IPS-NIHi11 (cell line): Measurements from ENCODE around the gene BCL2.
"Not testable (repeated sequence)": the region's sequence is repeated elsewhere in the genome, so short reads cannot be mapped to it uniquely, and the experiment has no call there.

Source experiments
- DNase-seq: peaks from one replicate; pipeline ENCODE4 v3.0.0; 2012; ENCODE audit warnings: mixed read lengths, low spot score

BCL2 gene

DNA sequence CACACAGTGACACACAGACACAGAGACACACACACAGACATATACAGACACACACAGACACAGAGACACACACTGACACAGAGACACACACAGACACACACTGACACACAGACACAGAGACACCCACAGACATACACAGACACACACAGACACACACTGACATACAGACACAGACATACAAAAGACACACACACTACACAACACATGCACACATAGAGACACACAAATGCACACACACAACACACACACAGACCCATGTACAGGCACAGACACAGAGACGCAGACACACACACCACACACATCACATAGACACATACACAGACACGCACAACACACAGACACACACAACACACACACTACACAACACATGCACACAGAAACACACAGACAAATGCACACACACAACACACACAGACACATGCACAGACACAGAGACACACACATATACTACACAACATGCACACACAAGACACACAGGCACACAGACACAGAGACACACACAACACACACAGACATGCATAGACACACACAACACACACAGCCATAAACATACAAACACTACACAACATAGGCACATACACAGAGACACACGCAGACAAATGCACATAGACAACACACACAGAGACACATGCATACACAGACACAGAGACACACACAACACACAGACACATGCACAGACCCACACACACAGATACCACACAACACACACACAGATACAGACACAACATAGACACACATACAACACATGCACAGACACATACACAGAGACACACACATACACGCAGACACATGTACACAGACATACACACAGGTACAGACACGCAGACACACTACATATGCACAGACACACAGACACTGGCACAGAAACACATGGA lies 120.5 kb downstream of the BCL2 start:
- no peak for DNase-seq

DNA sequence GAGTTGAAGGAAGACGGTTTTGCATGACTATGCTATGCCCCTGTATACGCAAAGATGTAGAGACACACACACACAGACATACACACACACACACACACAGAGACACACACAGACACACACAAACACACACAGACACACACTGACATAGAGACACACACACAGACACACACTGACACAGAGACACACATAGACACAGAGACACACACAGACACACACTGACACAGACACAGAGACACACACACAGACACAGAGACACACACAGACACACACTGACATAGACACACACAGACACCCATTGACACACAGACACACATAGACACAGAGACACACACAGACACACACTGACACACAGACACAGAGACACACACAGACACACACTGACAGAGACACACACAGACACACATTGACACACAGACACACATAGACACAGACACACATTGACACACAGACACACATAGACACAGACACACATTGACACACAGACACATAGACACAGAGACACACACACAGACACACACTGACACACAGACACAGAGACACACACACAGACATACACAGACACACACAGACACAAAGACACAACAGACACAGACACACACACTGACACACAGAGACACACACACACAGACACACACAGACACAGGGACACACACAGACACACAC lies 121.3 kb downstream of the BCL2 start:
- no peak for DNase-seq

DNA sequence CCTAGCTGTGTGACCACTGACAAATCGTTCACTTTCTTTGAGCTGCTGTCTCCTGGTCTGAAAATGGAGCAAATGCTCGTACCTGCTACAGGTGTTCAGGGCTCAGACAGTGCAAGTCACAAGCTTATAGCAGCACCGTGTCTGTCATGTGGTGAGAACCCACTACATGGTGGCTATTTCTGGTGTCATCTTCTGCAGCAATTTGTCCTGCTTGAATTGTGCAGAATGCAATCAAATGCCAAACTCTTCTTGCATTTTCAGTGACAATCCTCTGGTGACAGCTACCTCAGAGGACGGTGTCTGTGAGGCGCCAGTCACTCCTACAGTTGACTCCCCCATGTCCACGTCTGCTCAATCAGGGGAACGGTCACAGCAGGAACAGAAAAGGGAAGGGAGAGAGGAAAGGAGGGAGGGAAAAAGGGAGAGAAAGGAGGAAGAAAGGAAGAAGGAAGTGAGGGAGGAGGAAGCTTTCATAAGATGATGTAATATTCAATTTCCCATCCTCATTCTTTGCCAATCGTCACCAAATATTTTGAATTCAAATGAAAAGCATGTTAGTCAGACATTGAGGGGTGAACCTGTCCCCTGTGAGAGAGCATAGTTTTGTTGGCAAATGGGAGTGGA lies 122.2 kb downstream of the BCL2 start:
- no peak for DNase-seq

DNA sequence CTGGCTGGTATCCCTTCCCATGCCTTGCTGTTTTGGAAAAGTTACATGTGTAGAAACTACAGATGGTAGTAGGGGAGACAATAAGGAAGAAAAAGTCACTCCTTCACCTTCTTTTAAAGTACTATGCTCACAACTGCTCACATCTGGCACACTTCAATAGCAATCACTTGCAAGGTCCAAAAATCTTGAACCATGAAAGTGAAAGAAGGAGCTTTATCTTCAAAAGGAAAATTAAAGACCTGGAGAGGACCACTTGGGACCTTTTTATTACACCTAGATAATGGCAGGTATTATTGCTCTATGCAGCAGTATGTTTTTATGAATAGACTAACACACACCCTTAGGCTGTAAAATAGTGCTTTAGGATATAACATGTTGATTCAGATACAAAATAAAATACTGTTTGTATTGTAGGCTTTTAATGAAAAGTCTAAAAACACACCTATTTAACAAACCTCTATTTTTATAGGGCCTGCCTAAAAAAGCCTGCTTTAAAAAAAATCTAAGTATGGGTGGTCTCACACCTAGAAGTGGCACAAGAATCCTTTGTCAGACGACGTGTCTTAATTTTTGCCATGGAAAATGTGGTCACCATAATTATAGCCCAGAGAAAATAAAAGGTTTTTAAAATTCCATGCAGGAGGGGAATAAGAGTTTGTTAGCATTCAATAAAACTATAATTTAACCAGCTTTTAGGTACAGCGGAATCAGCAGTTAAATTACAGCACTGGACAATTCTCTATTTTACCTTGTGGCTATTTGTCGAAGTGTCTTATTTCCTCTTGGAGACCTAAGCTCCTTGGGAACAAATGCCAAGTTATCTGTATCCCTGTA lies 124.0 kb downstream of the BCL2 start:
- DNase-seq = no peak

DNA sequence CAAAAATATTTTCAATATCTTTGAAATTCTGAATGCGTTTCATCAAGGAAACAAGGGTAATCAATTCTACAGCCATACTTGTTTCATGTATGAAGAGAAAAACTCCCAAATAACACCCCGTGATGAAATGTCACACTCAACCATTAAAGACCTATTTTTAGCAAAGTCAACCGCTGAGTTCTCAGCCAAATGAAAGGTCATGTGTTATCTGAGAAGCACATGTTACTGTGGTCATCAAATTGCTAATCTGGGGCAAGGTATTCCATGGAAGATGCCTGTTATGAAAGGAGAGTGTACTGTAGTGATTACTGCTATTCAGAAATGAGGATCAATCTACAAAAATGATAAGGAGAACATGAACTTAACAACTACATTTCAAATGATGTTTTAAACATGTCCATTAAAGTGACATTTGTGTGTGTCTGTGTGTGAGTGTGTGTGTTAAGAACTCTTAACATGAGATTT lies 126.7 kb downstream of the BCL2 start:
- no peak for DNase-seq

DNA sequence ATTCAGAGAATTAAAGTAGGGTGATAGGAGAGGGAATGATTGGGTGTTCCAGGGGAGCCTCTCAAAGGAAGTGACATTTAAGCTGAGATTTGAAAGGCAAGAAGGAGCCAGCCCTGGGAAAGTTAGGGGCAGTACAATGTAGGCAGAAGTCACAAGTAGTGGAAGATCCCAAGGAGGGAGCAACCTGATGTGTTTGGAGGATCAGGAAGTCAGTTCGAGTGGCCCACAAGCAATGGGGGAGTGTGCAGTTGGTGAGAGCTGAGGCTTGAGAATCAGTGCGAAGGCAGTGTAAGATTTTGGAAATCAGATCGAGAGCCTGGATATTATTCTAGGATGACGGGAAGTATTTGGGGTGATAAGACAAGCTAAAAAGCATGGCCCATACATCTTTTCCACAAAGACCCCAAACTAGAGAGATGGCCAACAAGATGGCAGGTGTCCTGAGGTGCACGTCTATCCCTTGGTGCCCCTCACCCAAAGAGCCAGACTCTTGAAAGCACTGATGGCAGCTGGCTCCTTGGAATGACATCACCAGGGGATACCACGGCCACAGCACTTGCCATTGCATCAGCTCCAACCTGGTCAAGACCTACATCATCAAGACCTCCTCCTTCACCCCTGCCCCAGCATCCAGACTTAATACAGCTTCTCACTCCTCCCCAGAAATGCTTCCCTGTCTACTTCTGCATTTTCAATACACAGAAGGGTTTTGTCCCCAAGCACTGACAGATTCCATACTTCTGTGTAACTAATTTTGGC lies 127.3 kb downstream of the BCL2 start:
- no peak for DNase-seq

DNA sequence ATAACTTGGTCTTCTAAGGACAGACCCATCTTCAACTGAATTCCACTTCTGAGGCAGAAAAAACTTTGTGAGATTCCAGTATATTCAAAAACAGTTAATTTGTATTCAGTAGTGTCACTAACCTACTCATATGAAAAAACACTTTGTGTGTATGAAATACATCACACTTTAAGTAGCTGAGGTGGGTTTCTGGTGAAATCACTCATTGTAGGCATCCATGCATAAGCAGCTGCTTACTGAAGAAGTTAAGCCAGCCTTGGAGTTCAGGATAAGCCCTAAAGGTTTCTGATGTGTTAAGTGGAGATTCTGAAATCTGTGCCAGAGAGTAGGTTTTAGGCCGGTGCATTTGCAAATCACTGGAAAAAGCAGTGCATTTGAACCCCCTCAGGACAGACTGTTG lies 128.2 kb downstream of the BCL2 start:
- DNase-seq = no peak

DNA sequence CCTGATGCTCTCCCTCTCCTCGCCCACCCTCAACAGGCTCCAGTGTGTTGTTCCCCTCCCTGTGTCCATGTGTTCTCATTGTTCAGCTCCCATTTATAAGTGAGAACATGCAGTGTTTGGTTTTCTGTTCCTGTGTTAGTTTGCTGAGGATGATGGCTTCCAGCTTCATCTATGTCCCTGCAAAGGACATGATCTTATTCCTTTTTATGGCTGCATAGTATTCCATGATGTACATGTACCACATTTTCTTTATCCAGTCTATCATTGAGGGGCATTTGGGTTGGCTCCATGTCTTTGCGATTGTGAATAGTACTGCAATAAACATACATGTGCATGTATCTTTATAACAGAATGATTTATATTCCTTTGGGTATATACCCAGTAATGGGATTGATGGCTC lies 128.7 kb downstream of the BCL2 start:
- not testable (repeated sequence) for DNase-seq

DNA sequence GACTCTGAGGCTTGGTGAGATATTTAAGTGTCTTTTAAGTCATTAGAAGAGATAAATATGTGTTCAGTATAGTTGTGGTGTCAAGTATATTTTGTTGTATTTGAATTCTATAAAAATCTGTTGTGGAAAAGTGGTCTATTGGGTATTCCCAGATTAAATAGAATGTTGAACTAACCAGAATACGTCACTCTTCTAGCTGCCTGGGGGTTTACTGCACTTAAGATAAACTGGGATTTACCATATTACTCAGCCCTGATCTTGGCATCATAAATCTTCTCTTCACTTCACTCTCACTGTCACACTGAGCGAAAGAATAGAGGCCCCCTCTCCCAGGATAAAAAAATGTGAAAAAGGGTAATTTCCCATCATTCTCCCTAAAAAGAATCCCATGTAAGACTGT lies 129.8 kb downstream of the BCL2 start:
- no peak for DNase-seq

DNA sequence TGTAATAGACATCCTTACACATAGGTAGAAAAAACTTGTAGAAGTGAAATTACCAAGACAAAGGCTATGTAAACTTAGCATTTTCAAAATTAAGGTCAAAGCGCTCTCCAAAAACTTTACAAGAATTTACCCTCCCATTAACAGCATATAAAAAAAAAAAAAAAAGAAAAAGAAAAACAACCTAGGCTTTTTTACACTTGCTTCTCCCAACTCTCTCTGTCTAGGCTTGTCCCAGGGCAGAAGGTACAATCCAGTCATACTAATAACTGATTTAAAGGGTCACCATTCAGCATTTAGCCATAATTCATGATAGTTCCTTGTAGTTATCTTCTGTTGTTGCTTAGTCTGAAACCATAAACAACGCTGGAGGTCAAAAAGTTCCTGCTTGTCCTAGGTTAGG lies 130.5 kb downstream of the BCL2 start:
- no peak for DNase-seq

DNA sequence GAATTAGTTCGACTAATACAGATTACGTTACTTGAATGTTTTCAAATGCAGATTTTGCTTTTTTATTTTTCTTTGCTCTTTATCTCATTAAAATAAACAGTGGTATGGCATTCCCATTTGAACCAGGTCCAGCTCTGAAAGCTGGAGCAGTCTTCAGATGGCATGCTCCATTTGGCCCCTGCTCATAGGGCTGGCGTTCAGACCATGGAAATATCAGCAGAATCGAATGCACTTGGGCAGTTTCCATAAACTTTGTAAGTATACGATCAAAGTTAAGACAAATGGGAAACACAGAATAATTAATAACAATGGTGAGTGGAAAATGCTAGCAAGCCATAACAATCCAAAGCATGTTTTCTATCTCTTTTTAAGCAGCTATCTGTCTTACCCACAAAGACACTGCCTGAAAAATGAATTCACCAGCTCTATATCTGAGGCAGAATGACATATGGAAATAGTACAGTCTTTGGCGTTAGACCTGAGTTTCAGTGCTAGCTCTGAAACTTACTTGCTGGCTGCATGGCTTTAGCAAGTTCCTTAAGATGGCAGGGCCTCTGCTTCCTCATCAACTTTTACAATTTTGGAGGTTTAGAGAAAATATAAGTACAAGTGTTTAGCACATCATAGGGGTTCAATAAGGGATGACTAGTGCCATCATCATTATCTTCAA lies 131.6 kb downstream of the BCL2 start:
- no peak for DNase-seq

DNA sequence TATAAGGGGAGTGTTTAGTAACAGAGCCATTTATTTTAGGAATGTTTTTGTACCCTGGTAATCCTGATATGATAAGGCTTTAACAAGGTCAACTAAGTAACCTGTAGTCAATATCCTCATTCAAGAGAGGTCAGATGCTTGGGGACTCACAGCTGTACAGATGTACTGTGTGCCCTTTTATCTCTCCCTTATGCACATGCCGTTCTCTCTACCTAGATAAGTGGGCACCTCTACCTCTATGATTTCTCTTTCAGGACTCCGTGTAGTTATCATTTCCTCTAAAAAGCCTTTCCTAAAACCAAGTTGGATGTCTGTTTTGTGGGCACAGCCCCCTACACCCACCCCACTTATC lies 132.4 kb downstream of the BCL2 start:
- DNase-seq = no peak

DNA sequence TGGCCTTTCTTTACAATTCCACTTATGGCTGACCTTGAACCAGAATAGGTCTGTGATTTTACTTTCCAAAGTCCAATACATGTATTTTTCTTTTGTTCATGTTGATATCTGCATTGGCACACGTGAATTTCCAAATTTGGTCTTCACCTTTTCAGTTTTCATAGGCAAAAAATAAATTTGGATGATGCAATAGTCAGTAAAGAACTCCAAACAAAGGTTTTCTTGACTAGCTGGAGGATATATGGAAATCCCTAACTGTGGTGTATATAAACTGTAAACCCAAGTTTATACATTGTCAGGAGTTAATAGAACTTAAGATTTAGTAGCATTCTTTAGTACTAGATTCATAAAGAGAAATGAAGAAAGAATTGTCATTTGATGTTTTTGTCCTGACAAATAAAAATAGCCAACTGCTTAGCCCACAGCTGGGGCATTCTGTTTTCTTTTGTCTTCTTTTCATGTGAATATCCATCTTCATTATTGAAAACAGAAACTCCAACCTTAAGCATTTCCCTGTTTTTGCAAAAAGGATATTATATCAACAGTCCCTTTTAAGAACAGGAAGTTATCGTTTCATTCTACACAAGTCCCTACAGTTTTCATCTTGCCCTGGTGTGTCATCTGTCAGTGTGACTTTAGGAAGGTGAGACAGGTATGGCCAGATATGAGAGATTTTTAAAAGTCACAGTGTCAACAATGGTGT lies 132.9 kb downstream of the BCL2 start:
- DNase-seq = no peak

DNA sequence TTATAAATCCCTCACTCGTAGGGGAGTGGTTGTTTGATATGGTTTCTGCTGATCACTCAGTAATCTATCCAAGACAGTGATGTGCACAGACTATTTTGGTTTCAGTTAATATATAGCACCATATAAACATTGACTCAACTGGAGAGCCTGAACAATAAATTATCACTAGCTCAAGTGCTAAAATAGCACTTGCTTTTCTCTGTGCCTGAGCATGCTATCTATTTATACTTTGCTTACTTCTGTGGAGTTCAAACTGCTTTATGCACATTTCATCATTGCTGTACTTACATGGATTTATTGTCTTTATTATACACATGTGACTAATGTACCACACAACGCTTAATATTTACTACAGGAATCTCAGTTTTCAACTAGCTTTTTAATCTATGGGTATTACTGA lies 133.6 kb downstream of the BCL2 start:
- no peak for DNase-seq

DNA sequence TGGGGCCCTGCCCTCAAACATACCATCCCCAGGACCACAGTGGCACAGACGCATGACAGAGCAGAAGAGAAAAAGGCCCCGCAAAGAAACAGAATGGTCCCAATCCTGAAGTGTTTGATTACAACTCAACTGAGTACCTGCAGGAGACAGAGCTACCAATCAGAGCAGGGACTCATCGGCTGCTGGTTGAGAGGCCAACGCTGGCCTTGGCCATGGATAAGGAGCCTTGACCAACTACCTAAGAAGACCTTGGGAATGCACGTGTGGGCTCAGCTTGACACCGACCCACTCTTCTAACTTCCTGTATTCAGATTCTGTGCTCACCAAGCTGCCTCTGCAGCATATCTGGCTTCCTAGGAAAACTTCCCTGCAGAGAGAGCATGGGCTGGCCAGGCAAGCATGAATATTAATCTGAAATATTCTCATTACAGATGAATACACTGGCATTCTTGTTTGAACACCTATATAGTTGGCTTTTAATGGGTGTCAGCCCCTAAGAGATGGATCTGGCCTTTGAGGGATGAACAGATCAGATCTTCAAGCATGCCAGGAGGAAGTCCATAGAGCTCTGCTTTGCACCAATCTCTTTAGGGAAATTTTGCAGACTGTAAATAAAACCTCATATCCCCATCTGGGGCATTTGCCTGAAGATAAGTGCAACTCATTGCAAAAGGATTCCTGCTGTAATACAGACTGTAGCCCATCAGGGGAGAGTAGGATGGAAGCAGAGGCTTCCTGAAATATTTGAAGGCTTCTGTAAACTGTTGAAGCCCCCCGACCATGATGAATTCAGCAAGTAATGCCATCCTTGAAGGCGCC lies 135.4 kb downstream of the BCL2 start:
- DNase-seq = no peak

DNA sequence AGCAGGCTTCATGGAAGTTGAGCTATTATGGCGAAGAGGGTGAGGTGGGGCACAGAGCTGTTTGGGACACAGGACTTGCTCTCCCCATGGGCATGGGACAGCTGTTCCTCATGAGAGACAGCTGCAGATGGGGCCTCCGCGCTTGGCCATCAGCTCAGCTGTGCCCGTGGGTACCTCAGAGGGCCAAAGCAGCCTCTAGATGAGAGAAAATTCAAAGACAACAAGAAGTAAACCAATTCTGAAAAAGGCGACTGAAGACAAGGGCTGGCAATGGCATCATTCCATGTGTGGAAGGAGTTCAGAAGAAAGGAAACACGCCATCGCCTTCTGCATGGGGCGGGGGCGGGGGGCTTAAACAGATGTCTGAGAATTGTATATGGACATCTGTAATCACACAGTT lies 136.2 kb downstream of the BCL2 start:
- DNase-seq = no peak

DNA sequence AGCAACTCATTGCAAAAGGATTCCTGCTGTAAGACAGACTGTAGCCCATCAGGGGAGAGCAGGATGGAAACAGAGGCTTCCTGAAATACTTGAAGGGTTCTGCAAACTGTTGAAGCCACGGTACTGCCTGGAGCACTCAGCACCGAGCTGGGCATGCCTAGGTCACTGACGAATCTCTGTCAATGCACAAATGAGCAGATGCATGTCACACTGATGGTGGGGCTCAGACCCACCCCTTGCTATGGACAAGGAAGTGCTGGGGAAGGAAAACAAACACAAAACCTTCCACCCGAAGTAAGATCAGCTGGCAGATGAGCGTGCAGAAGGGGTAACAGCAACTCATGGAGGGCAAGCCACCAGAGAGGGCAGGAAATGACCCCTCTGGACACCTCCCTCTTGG lies 136.7 kb downstream of the BCL2 start:
- DNase-seq = no peak

DNA sequence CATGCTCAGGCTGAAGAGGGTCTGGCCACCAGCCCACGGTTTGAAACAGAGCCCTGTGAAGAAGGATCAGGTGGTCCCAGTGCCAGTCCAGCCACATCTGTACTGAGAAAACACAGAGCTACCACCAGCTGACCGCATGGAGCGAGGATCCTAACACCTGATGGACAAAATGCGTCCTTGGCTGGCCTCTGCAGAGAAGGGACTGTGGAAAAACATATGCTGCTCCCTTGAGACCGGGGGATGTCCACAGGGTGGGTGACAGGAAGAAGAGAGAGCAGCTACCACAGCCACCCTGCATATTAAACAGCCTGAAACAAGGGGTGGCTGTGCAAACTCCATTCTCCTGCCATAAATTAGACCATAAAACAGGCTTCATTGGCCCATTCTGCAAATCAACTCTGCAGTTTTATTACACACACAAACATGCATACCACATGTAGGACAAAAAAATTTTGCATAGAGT lies 137.2 kb downstream of the BCL2 start:
- DNase-seq = no peak

DNA sequence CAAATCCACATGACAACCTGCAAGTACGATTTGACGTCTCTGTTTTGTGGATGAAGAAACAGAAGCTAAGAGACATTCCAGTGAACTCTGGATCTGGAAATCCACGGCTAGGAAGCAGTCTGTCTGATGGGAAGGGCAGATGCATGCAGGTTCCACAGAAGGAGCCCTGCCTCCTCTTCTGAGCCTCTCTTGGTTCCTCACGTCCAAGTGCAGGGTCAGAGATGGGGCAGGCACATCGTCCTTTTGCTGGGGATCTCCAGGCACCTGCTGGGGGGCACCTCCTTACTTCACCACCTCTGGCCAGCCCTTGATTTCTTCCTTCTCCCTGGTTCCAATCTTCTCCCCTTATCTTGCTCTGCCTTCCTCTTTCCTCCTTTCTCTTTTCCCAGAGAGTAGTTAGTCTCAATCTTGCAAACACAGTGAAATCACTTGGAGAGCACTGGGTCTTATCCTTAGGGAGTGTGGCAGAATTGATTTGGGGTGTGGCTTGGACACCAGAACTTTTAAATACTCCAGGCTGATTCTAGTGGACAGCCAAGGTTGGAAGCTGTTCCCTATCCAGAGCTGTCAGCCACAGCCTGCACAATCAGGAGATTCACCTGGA lies 137.8 kb downstream of the BCL2 start:
- no peak for DNase-seq
